ENCODE data around the gene AOPEP. TPM values are rescaled to one million over a fixed set of nuclear protein-coding genes. Genes with fewer than 3 reads are reported as not detected.

Gene AOPEP
- total RNA-seq, 4 donors from 2014 or later = 305 to 458 (median 419) TPM

DNA sequence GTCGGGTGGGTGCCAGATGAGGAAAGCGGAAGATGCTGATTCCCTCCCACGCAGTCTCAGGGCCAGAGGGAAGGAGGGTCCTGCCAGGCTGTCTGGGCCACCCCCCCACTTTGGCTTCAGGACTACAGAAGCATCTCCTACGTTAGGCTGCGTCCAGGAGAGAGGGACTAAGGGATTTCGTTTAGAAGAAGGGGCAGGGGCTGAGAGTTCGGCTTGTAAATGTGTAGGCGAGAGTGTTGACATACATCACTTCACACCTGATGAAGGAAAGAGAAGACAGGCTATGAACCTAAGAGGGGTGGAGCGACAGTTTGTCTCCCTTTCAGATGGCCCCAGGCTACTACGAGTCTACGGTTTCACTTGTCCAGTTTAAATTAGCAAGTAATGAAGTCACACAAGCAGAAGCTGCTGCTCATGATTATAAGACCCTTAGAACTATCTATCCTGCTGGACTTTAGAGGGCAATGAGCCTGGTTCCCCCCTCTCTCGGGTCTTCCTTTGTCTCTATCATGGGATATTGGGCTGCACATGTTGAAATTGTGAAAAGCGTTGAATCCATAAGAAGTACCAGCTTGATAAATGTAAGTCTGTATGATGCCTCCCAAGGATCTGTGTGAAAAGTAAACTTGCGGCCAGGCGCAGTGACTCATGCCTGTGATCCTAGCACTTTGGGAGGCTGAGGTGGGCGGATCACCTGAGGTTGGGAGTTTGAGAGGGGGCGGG, 193.0 kb downstream of the AOPEP start:
- 83% methylated on average over 17 of the region's 17 CpGs for WGBS
- no peaks in the 10 kb centered on the region for H3K9me3 ChIP-seq
- H3K27ac ChIP-seq (replicated peaks in 1 of 4) = peak overlapping the region; percentile 83 to 90 (median 86)
- H3K36me3 ChIP-seq = no peaks in the 10 kb centered on the region
- peaks cover 50 to 56% (median 53%) of the 10 kb centered on the region in 4 donors for H3K4me1 ChIP-seq
- intact Hi-C loops (cut with DNase I) = no loop called here
- no peak overlapping the region for H3K4me3 ChIP-seq
- H3K27me3 ChIP-seq = no peaks in the 10 kb centered on the region
- TF ChIP-seq EP300 (IDR thresholded peaks at IDR 0.05) (no peak), POLR2A (IDR thresholded peaks at IDR 0.05; ENCODE audit: low read depth) (no peak)
- TF ChIP-seq, protein P1, sequence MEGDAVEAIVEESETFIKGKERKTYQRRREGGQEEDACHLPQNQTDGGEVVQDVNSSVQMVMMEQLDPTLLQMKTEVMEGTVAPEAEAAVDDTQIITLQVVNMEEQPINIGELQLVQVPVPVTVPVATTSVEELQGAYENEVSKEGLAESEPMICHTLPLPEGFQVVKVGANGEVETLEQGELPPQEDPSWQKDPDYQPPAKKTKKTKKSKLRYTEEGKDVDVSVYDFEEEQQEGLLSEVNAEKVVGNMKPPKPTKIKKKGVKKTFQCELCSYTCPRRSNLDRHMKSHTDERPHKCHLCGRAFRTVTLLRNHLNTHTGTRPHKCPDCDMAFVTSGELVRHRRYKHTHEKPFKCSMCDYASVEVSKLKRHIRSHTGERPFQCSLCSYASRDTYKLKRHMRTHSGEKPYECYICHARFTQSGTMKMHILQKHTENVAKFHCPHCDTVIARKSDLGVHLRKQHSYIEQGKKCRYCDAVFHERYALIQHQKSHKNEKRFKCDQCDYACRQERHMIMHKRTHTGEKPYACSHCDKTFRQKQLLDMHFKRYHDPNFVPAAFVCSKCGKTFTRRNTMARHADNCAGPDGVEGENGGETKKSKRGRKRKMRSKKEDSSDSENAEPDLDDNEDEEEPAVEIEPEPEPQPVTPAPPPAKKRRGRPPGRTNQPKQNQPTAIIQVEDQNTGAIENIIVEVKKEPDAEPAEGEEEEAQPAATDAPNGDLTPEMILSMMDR (IDR thresholded peaks at IDR 0.05) = no peak
- DNase-seq (ENCODE audit: extremely low spot score) = no peak

DNA sequence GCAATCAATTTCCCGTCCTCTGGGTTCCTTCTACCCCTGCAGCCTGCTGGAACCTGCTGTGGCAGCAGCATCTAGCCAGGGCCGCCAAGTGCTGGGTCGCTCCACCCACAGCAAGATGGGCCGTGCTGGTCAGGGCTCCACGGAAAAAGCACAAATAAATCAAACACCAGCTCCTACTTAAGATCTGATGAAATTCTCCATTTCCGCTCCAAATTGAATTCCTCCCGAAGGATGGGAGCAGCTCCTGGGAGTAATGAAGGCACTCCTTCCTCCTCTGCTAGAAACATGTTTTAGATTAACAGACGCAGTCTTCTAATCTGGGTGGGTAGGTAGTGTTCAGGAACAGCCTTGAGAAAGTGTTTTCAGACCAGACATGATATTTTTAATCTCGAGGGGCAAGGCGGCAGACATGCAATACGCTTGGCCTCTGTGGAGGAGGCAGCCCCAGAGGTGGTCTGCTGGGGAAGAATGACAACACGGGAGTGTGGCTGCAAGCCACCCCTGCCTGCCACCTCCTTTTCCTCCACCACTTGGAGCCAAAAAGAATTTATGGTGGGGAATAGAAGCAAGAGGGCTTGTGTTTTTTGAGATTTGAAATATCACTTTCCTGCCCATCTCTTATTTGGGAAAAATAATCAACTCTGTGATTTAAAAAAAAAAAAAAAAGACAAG, 194.1 kb downstream of the AOPEP start:
- H3K9me3 ChIP-seq = no peaks in the 10 kb centered on the region
- peaks cover 47 to 54% (median 52%) of the 10 kb centered on the region in 4 donors for H3K4me1 ChIP-seq
- intact Hi-C loops (cut with DNase I) = no loop called here
- TF ChIP-seq EP300 (IDR thresholded peaks at IDR 0.05) = no peak
- TF ChIP-seq POLR2AphosphoS5 (IDR thresholded peaks at IDR 0.05) = peak in 1 of 2 donors; percentile 45
- no peaks in the 10 kb centered on the region for H3K36me3 ChIP-seq
- H3K4me3 ChIP-seq = peak overlapping the region in 3 of 4 donors; percentile 8 to 24 (median 13)
- 55% methylated on average over 12 of the region's 12 CpGs for WGBS
- no peak for DNase-seq (ENCODE audit: extremely low spot score)
- no peaks in the 10 kb centered on the region for H3K27me3 ChIP-seq
- H3K27ac ChIP-seq (replicated peaks in 1 of 4) = peak overlapping the region; percentile 83 to 90 (median 86)

DNA sequence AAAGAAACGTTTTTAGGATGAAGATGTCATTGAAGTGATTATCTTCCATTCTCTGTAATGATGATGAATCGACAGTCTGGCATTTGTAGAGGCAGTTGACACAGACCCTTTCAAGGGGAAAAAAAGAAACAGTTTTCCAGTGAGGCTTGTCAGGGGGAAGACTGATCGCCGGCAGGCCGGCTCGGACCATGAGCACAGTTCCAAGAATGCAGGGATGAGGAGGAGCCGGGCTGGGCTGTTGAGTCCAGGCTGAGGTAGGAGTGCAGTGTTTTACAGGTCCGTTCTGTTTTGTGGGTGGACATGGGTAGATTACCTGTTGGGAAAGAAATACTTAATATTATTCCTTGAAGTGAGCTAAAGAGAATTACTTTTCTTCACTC, 194.6 kb downstream of the AOPEP start:
- peak in 1 of 2 donors; percentile 40 for TF ChIP-seq POLR2AphosphoS5 (IDR thresholded peaks at IDR 0.05)
- TF ChIP-seq, protein P1 (IDR thresholded peaks at IDR 0.05) = no peak
- Histone ChIP-seq H3K36me3 (no peaks in the 10 kb centered on the region), H3K4me3 (peak overlapping the region in 2 of 4 donors; percentile 6 to 8), H3K9me3 (no peaks in the 10 kb centered on the region), H3K27me3 (no peaks in the 10 kb centered on the region), H3K4me1 (peaks cover 47 to 54% (median 52%) of the 10 kb centered on the region in 4 donors), H3K27ac (replicated peaks in 1 of 4) (peak overlapping the region; percentile 83 to 90 (median 86))
- intact Hi-C loops (cut with DNase I) = no loop called here
- no peak for DNase-seq (ENCODE audit: extremely low spot score)
- WGBS = 27% methylated on average over 8 of the region's 8 CpGs

DNA sequence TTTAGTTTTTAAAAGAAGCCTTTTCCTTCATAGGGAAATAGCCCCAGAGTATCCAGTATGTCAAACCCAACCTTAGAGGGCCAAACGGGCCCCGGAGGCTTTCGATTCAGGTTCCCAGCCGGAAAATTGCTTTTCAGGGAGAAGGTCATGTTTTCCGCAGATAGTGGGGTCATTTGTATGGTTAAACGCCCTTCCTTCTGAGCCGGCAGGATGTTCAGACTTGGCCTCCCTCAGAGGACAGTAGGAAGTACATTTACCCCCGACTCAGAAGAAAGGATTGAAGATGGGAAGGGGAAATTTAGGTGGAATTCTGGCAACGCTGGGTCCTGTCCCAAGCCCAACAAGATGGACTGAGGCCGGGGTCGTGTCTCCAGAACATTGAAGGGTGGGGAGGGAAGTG, 195.2 kb downstream of the AOPEP start:
- Histone ChIP-seq H3K27ac (replicated peaks in 1 of 4) (peak overlapping the region; percentile 83 to 90 (median 86)), H3K9me3 (no peaks in the 10 kb centered on the region), H3K4me3 (peak overlapping the region in 2 of 4 donors; percentile 3 to 15), H3K27me3 (no peaks in the 10 kb centered on the region), H3K4me1 (peaks cover 47 to 54% (median 52%) of the 10 kb centered on the region in 4 donors), H3K36me3 (no peaks in the 10 kb centered on the region)
- TF ChIP-seq POLR2AphosphoS5 (IDR thresholded peaks at IDR 0.05) (no peak), POLR2A (IDR thresholded peaks at IDR 0.05; ENCODE audit: low read depth) (no peak), EP300 (IDR thresholded peaks at IDR 0.05) (no peak)
- TF ChIP-seq, protein P1 (IDR thresholded peaks at IDR 0.05) = no peak
- WGBS = 70% methylated on average over 11 of the region's 11 CpGs
- intact Hi-C loops (cut with DNase I) = no loop called here
- DNase-seq (ENCODE audit: extremely low spot score) = no peak

DNA sequence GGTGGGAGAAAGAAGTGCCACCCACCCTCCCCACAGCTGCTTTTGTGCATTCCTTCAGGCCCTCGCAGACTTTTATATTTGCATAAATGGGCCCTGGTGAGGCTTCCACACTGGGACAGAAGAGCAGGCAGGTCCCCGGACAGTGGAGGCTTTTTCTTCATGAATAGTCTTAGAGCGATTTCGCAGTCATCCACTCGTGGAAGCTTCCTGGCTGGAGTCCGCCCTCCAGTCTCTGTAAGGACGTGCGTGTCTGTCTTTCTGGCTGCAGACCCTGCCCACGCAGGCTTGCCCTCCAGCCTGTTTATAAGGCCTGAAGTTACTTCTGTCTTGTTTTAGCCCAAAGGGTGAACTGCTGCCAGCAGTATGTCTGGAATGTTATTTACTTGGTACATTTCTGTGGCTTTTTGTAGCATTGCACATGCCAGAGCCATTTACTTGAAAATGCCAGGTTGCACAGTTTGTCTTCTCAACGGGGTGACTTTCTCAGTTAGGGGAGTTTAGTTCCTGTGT, 195.7 kb downstream of the AOPEP start:
- no peaks in the 10 kb centered on the region for H3K27me3 ChIP-seq
- TF ChIP-seq POLR2A (IDR thresholded peaks at IDR 0.05; ENCODE audit: low read depth) (no peak), POLR2AphosphoS5 (IDR thresholded peaks at IDR 0.05) (peak; percentile 21 to 59)
- peak overlapping the region; percentile 83 to 90 (median 86) for H3K27ac ChIP-seq (replicated peaks in 1 of 4)
- intact Hi-C loops (cut with DNase I) = no loop called here
- peak overlapping the region in 2 of 4 donors; percentile 3 to 15 for H3K4me3 ChIP-seq
- 39% methylated on average over 10 of the region's 10 CpGs for WGBS
- peaks cover 47 to 54% (median 52%) of the 10 kb centered on the region in 4 donors for H3K4me1 ChIP-seq
- H3K36me3 ChIP-seq = no peaks in the 10 kb centered on the region
- DNase-seq (ENCODE audit: extremely low spot score) = no peak
- H3K9me3 ChIP-seq = no peaks in the 10 kb centered on the region

Data from esophagus muscularis mucosa (tissue), 4 donors.